Transverse colon (tissue), 4 donors: ENCODE results near the gene IL6R. TPM values are rescaled to one million over a fixed set of nuclear protein-coding genes. Genes with fewer than 3 reads are reported as not detected.

ENCODE experiments used
- DNase-seq: peaks from one replicate; pipeline ENCODE4 v3.0.0-alpha.2; 2019
- H3K27ac ChIP-seq, 4 donors: fragments of 200-600 bp; sonication (generic); 2 replicates each; pipeline ENCODE4 v1.5.1; 2016 to 2018; ENCODE audit warnings: inconsistent platforms in 4 of 4
- H3K27me3 ChIP-seq: fragments of 200-600 bp; sonication (generic); 2 replicates; pipeline ENCODE4 v1.5.1; 2017; ENCODE audit warnings: inconsistent platforms
- H3K36me3 ChIP-seq, 4 donors: fragments of 200-600 bp; sonication (generic); 2 replicates each; pipeline ENCODE4 v1.5.1; 2017 to 2019; ENCODE audit warnings: inconsistent platforms in 4 of 4
- H3K4me1 ChIP-seq, 4 donors: fragments of 200-600 bp; sonication (generic); 2 replicates each; pipeline ENCODE4 v1.5.1; 2017 to 2020; ENCODE audit warnings: inconsistent platforms in 4 of 4
- H3K4me3 ChIP-seq, 4 donors: fragments of 200-600 bp; sonication (generic); 1 replicate in 1 of 4; 2 replicates in 3 of 4; pipeline versions ENCODE4 v1.5.1 to v1.6.1; 2017 to 2019; ENCODE audit warnings: inconsistent platforms in 4 of 4
- H3K9me3 ChIP-seq, 2 donors: fragments of 200-600 bp; sonication (generic); 2 replicates each; pipeline ENCODE4 v1.5.1; 2017 to 2019; ENCODE audit warnings: inconsistent platforms in 2 of 2
- EP300 ChIP-seq: sonication (generic); formaldehyde crosslinking; IDR thresholded peaks from one replicate; pipeline ENCODE4 v1.6.1; 2017; ENCODE audit warnings: antibody characterized with exemption, low read depth
- POLR2A ChIP-seq: fragments of 450-650 bp; IDR thresholded peaks from one replicate; pipeline ENCODE4 v1.6.1; 2016; ENCODE audit warnings: antibody characterized with exemption, mild to moderate bottlenecking, moderate library complexity
- POLR2AphosphoS5 ChIP-seq, 3 donors: sonication (generic); formaldehyde crosslinking; IDR thresholded peaks; one replicate each; pipeline ENCODE4 v1.6.1; 2016; ENCODE audit warnings: antibody characterized with exemption in 3 of 3
- WGBS, 2 donors: methylation state at CpG; one replicate each; pipeline ENCODE4 v1.1.5; 2018; ENCODE audit warnings: low coverage in 1 of 2; 5-methylcytosine and 5-hydroxymethylcytosine counted together
- in situ Hi-C, 4 donors: fragments of 200-750 bp; cut with MboI; loops; one replicate each; pipeline versions ENCODE4 v1.15.0 to v1.15.1; 2017; ENCODE audit warnings: low sequenced_read_pairs in 3 of 4, low pct_ligation_motif_present in 1 of 4, low pct_unique_long_range_greater_than_20kb in 1 of 4
- intact Hi-C: fragments of 100-400 bp; cut with DNase I; formaldehyde crosslinking; loops from one replicate; pipeline ENCODE4 v1.15.1; 2023; ENCODE audit warnings: low total_unique reads
- total RNA-seq, 4 donors: library from RNA; depleted of rRNA; stranded (reverse); fragments of >200 nt; gene quantifications; one replicate each; pipeline ENCODE4 v1.1.0, GENCODE V29; 2016
- TF ChIP-seq, protein P1 (sequence below), 5 experiments: fragments of 200-600 bp in 3 of 5; fragments of 450-650 bp in 2 of 5; sonication (generic) in 3 of 5; IDR thresholded peaks; 1 replicate in 2 of 5; 2 replicates in 3 of 5; pipeline ENCODE4 v1.5.1; 2016 to 2017; ENCODE audit warnings: antibody characterized with exemption in 5 of 5, inconsistent platforms in 3 of 5, mild to moderate bottlenecking in 2 of 5, moderate library complexity in 1 of 5

IL6R gene
- total RNA-seq, 4 donors from 2014 or later: 10.7 to 107 (median 77.3) TPM

DNA sequence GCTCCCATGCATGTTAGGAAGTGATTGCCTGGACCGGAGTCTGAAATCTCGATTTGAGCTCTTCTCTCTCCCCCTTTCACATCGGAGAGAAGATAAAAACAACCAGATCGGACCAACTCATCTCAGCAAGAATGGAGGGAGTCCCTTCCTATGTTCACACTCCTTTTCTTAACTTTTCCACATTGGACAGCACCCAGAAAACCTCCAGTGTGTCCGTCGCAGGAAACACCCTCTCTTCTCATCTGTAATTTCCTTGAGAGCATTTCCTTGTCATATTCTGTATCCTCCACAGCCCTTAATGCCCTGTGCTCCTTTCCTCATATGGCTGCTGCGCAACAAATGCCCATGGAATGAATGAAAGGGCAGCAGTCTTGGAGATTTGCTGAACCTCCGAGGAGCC is 95.4 kb downstream of the IL6R start:
- no peak for DNase-seq
- Histone ChIP-seq H3K36me3 (no peaks in the 10 kb centered on the region), H3K4me3 (peak overlapping the region in 2 of 4 donors; percentile 38 to 46), H3K4me1 (peaks cover 3 to 18% (median 9%) of the 10 kb centered on the region in 4 donors), H3K27me3 (peaks cover 76% of the 10 kb centered on the region), H3K27ac (peak overlapping the region in 1 of 4 donors; percentile 13), H3K9me3 (no peaks in the 10 kb centered on the region)
- TF ChIP-seq POLR2A: no peak
- TF ChIP-seq EP300: no peak
- no peak for TF ChIP-seq POLR2AphosphoS5 (IDR thresholded peaks at IDR 0.05)
- TF ChIP-seq, protein P1, sequence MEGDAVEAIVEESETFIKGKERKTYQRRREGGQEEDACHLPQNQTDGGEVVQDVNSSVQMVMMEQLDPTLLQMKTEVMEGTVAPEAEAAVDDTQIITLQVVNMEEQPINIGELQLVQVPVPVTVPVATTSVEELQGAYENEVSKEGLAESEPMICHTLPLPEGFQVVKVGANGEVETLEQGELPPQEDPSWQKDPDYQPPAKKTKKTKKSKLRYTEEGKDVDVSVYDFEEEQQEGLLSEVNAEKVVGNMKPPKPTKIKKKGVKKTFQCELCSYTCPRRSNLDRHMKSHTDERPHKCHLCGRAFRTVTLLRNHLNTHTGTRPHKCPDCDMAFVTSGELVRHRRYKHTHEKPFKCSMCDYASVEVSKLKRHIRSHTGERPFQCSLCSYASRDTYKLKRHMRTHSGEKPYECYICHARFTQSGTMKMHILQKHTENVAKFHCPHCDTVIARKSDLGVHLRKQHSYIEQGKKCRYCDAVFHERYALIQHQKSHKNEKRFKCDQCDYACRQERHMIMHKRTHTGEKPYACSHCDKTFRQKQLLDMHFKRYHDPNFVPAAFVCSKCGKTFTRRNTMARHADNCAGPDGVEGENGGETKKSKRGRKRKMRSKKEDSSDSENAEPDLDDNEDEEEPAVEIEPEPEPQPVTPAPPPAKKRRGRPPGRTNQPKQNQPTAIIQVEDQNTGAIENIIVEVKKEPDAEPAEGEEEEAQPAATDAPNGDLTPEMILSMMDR (IDR thresholded peaks at IDR 0.05): no peak
- in situ Hi-C loops: no loop called here
- intact Hi-C loops: no loop called here
- WGBS, 2 donors: 69 to 74% methylated on average over 8 of the region's 8 CpGs

DNA sequence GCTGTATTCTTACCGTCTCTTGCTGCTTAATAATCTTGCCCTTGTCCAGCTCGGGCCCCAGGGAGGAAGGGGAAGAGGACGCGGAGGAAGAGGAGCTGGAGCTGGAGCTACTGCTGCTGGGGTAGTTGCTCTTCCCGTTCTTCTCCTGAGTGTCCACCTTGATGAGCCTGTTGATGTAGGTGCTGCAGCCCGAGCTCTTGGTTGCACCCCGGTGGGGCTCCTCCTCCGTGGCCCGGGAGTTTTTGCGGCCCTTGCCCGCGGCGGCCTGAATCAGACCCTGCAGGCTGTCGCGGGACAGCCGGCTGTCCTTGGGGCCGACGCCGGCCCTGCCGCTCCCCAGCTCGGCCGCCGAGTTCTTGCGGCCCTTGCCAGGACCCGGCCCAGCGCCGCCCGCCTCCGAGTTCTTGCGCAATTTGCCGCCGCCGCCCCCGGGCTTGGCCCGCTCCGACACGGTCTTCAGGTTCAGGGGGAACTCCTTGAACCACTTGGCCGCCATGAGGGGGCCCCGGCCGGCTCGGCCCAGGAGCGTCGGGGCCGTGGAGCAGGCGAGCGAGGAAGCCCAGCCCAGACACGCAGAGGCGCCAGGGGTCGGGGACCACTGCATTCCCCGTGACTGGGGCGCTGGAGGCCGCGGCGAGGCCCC is 96.4 kb downstream of the IL6R start:
- H3K4me1 ChIP-seq: peaks cover 3 to 18% (median 9%) of the 10 kb centered on the region in 4 donors
- TF ChIP-seq, protein P1 (IDR thresholded peaks at IDR 0.05): no peak
- TF ChIP-seq POLR2AphosphoS5 (IDR thresholded peaks at IDR 0.05) (no peak), POLR2A (no peak), EP300 (no peak)
- peak overlapping the region; percentile 22 to 46 (median 35) for H3K4me3 ChIP-seq
- in situ Hi-C loops (no loop called here), intact Hi-C loops (no loop called here)
- peaks cover 73% of the 10 kb centered on the region for H3K27me3 ChIP-seq
- peak overlapping the region; percentile 46 to 70 (median 56) for H3K27ac ChIP-seq
- DNase-seq: peak; percentile 37
- no peaks in the 10 kb centered on the region for H3K36me3 ChIP-seq
- WGBS, 2 donors: 7% methylated on average over 32 of the region's 54 CpGs; no CpG with 5 or more reads in 1 of the 2 donors
- H3K9me3 ChIP-seq: no peaks in the 10 kb centered on the region

DNA sequence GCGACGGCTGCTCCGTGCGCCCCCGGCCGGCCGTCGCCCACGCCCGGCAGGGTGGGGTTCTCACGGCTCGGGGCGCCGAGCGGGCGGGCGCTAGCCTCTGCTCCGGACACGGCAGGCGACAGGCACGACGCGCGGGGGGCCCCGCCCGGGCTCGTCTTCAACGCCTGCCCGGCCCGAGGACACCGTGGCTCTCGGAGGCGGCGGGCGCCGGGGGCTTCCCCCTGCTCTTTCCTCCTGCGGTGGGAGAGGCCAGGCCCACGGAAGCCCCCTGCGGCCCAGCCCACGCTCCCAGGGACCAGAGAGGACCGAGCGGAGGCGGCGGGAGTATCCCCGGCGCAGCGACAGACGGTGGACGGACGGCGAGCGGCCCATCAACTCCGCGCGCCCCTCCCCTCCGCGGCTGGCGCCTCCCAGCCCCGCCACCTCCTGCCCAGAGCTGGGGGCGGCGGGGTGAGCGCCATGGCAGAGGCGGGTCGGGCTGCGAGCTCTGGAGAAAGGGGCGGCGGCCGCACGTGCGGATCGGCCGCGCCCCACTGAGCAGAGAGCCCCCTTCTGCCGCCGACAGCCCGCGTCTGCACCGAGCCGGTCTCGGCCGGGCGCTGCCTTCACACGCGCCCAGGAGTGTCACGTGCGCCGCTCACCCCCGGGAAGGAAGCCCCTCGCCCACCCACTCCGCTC is 97.1 kb downstream of the IL6R start, which contains the start of the genes SHE and TDRD10:
Gene SHE (minus strand): TSS at position 347 of the 678 bp plus-strand sequence. CDS start 386 bp downstream, outside the sequence.
Gene TDRD10 (plus strand): TSS at position 154 of the 678 bp plus-strand sequence. CDS start 4,685 bp downstream, outside the sequence.
- intact Hi-C loops (no loop called here), in situ Hi-C loops (no loop called here)
- DNase-seq: peak; percentile 9
- peak within 1 kb of the TSS; percentile 46 to 70 (median 56) for H3K27ac ChIP-seq
- no peak for TF ChIP-seq POLR2A
- no peak for TF ChIP-seq EP300
- TF ChIP-seq POLR2AphosphoS5 (IDR thresholded peaks at IDR 0.05): no peak
- TF ChIP-seq, protein P1 (IDR thresholded peaks at IDR 0.05): no peak
- H3K4me1 ChIP-seq: peaks cover 3 to 18% (median 9%) of the 10 kb centered on the region in 4 donors
- WGBS, 2 donors: 12% methylated on average over 55 of the region's 90 CpGs; no CpG with 5 or more reads in 1 of the 2 donors
- H3K36me3 ChIP-seq: no peaks in the 10 kb centered on the region
- peaks cover 73% of the 10 kb centered on the region for H3K27me3 ChIP-seq
- H3K4me3 ChIP-seq: peak within 1 kb of the TSS; percentile 22 to 46 (median 35)
- H3K9me3 ChIP-seq: no peaks in the 10 kb centered on the region

DNA sequence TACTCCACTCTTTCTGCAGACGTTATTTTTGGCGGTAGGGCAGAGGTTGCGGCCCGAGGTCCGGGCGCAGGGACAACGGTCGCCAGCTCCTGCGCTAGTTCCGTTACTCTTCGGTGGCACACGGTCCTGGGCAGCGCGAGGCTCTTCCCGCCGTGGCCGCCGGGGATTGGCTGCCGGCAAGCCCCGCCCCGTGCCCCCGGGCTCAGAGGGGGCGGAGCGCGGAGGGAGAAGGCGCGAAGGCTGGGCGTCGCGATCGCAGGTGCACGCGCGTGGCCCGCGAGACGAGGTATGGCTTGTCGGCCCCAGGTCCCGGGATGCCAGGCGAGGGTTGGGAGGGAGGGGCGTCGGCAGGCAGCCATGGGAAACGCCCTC is 97.6 kb downstream of the IL6R start:
- DNase-seq: no peak
- H3K4me1 ChIP-seq: peaks cover 3 to 18% (median 9%) of the 10 kb centered on the region in 4 donors
- in situ Hi-C loops (no loop called here), intact Hi-C loops (no loop called here)
- 58% methylated on average over 41 of the region's 43 CpGs; no CpG with 5 or more reads in 1 of the 2 donors for WGBS, 2 donors
- no peaks in the 10 kb centered on the region for H3K9me3 ChIP-seq
- peak overlapping the region in 3 of 4 donors; percentile 46 to 62 (median 49) for H3K27ac ChIP-seq
- peaks cover 69% of the 10 kb centered on the region for H3K27me3 ChIP-seq
- H3K36me3 ChIP-seq: no peaks in the 10 kb centered on the region
- TF ChIP-seq POLR2AphosphoS5 (IDR thresholded peaks at IDR 0.05): no peak
- TF ChIP-seq, protein P1 (IDR thresholded peaks at IDR 0.05): no peak
- no peak for TF ChIP-seq EP300
- no peak for TF ChIP-seq POLR2A
- peak overlapping the region in 2 of 4 donors; percentile 38 to 46 for H3K4me3 ChIP-seq
